ENCODE data around the gene PRKCE.

- TF ChIP-seq GATA2 (IDR thresholded peaks at IDR 0.05; ENCODE audit: low read depth, low read length) (no peak), GATA3 (IDR thresholded peaks at IDR 0.05; ENCODE audit: low read depth, low read length) (no peak)
These were observed 142.7 kb downstream of the PRKCE start for GRCh38 chr2:45794134-45794617.
